ENCODE results near the gene SH3PXD2A. TPM values are rescaled to one million over a fixed set of nuclear protein-coding genes. Genes with fewer than 3 reads are reported as not detected.

SH3PXD2A gene
- total and polyA plus RNA-seq, 2 experiments from 2014 or later, result 1.8 to 5.0 TPM

GRCh38 chr10:103547391-103547946, 307.9 kb downstream of the SH3PXD2A start:
- Histone ChIP-seq H3K4me1 (ENCODE audit: insufficient read depth) (peaks cover 10% of the 10 kb centered on the region; the same call in 1 of the 2 replicates), H3K36me3 (ENCODE audit: insufficient read depth) (no peaks in the 10 kb centered on the region), H3K4me3 (no peak overlapping the region), H3K79me2 (replicated peaks; ENCODE audit: insufficient read depth) (no peaks in the 10 kb centered on the region), H3K4me2 (no peak overlapping the region), H3K9me2 (ENCODE audit: insufficient read depth) (no peaks in the 10 kb centered on the region), H4K20me1 (replicated peaks; ENCODE audit: insufficient read depth) (no peaks in the 10 kb centered on the region), H2AFZ (no peak overlapping the region), H3K27ac (ENCODE audit: low read depth) (no peak overlapping the region), H3F3A (replicated peaks; ENCODE audit: low read depth) (no peaks in the 10 kb centered on the region), H3K27me3 (ENCODE audit: insufficient read depth) (no peaks in the 10 kb centered on the region)
- peaks cover 20% of the 10 kb centered on the region for H3K27me3 Mint-ChIP-seq (ENCODE audit: insufficient read depth, low read depth, poor library complexity)
- peaks cover 18% of the 10 kb centered on the region for H3K4me1 Mint-ChIP-seq
- H3K36me3 Mint-ChIP-seq (ENCODE audit: low read depth), result no peaks in the 10 kb centered on the region
- DNase-seq (ENCODE audit: low spot score) (no peak), ATAC-seq (no peak)
- no peaks in the 10 kb centered on the region for H3K9me3 Mint-ChIP-seq
- H3K4me3 Mint-ChIP-seq, result no peak overlapping the region
- H3K27ac Mint-ChIP-seq, result no peak overlapping the region
- TF ChIP-seq EZH2phosphoT487 (IDR thresholded peaks at IDR 0.05; ENCODE audit: unreplicated experiment), result no peak
- TF ChIP-seq, protein P1, sequence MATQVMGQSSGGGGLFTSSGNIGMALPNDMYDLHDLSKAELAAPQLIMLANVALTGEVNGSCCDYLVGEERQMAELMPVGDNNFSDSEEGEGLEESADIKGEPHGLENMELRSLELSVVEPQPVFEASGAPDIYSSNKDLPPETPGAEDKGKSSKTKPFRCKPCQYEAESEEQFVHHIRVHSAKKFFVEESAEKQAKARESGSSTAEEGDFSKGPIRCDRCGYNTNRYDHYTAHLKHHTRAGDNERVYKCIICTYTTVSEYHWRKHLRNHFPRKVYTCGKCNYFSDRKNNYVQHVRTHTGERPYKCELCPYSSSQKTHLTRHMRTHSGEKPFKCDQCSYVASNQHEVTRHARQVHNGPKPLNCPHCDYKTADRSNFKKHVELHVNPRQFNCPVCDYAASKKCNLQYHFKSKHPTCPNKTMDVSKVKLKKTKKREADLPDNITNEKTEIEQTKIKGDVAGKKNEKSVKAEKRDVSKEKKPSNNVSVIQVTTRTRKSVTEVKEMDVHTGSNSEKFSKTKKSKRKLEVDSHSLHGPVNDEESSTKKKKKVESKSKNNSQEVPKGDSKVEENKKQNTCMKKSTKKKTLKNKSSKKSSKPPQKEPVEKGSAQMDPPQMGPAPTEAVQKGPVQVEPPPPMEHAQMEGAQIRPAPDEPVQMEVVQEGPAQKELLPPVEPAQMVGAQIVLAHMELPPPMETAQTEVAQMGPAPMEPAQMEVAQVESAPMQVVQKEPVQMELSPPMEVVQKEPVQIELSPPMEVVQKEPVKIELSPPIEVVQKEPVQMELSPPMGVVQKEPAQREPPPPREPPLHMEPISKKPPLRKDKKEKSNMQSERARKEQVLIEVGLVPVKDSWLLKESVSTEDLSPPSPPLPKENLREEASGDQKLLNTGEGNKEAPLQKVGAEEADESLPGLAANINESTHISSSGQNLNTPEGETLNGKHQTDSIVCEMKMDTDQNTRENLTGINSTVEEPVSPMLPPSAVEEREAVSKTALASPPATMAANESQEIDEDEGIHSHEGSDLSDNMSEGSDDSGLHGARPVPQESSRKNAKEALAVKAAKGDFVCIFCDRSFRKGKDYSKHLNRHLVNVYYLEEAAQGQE (IDR thresholded peaks at IDR 0.05; ENCODE audit: unreplicated experiment), result no peak

DNA sequence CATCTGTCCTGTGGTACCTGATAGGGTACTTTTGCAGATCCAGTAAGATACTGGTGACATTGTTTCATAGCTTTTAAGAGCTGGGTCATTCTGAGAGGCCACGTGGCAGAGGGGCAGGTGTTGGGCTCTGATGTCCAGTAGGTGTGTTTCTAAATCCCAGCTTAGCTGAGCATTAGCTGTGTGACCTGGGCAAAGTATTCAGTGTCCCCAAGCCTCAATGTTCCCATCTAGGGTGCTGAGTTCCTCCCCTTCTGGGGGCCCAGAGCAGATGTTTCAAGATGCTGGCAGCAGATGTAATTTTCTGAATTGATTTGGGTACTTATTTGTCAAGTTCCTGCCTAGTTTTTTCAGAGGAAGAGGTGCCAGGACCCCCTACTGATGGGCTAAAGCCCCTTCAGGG, 309.0 kb downstream of the SH3PXD2A start:
- no peak overlapping the region for H3K27ac Mint-ChIP-seq
- no peak overlapping the region for H3K4me2 ChIP-seq
- H3F3A ChIP-seq (replicated peaks; ENCODE audit: low read depth), result no peaks in the 10 kb centered on the region
- H3K4me3 Mint-ChIP-seq, result no peak overlapping the region
- no peaks in the 10 kb centered on the region for H3K36me3 Mint-ChIP-seq (ENCODE audit: low read depth)
- ATAC-seq (no peak), DNase-seq (ENCODE audit: low spot score) (no peak)
- H3K79me2 ChIP-seq (replicated peaks; ENCODE audit: insufficient read depth), result no peaks in the 10 kb centered on the region
- H3K27me3 Mint-ChIP-seq (ENCODE audit: insufficient read depth, low read depth, poor library complexity), result peaks cover 20% of the 10 kb centered on the region
- peaks cover 13% of the 10 kb centered on the region; the same call in 1 of the 2 replicates for H3K4me1 ChIP-seq (ENCODE audit: insufficient read depth)
- no peaks in the 10 kb centered on the region for H3K27me3 ChIP-seq (ENCODE audit: insufficient read depth)
- no peak overlapping the region for H3K4me3 ChIP-seq
- H3K9me3 Mint-ChIP-seq, result no peaks in the 10 kb centered on the region
- H3K36me3 ChIP-seq (ENCODE audit: insufficient read depth), result no peaks in the 10 kb centered on the region
- no peaks in the 10 kb centered on the region for H4K20me1 ChIP-seq (replicated peaks; ENCODE audit: insufficient read depth)
- H3K27ac ChIP-seq (ENCODE audit: low read depth), result no peak overlapping the region
- H3K4me1 Mint-ChIP-seq, result peaks cover 19% of the 10 kb centered on the region
- H2AFZ ChIP-seq, result no peak overlapping the region
- 0 out of 2 replicates have a peak, but pooled peaks cover 4% of the 10 kb centered on the region for H3K9me2 ChIP-seq (ENCODE audit: insufficient read depth)
- TF ChIP-seq NANOG (IDR thresholded peaks at IDR 0.05; ENCODE audit: borderline replicate concordance) (no peak), ZNF331 (CRISPR knock-in tag; IDR thresholded peaks at IDR 0.05; ENCODE audit: low read depth) (no peak), CTCF (conservative IDR thresholded peaks at IDR 0.05; ENCODE audit: low read depth in 2 of 2) (no peak), EZH2 (IDR thresholded peaks at IDR 0.05; ENCODE audit: low read depth, unreplicated experiment) (no peak), CREB1 (CRISPR knock-in tag; IDR thresholded peaks at IDR 0.05; ENCODE audit: low read depth) (no peak), EZH2phosphoT487 (IDR thresholded peaks at IDR 0.05; ENCODE audit: unreplicated experiment) (no peak), JUNB (IDR thresholded peaks at IDR 0.05; ENCODE audit: unreplicated experiment) (no peak), ZNF114 (CRISPR knock-in tag; IDR thresholded peaks at IDR 0.05) (no peak), POLR2AphosphoS5 (IDR thresholded peaks at IDR 0.05; ENCODE audit: low read depth) (no peak)
- TF ChIP-seq, protein P2, sequence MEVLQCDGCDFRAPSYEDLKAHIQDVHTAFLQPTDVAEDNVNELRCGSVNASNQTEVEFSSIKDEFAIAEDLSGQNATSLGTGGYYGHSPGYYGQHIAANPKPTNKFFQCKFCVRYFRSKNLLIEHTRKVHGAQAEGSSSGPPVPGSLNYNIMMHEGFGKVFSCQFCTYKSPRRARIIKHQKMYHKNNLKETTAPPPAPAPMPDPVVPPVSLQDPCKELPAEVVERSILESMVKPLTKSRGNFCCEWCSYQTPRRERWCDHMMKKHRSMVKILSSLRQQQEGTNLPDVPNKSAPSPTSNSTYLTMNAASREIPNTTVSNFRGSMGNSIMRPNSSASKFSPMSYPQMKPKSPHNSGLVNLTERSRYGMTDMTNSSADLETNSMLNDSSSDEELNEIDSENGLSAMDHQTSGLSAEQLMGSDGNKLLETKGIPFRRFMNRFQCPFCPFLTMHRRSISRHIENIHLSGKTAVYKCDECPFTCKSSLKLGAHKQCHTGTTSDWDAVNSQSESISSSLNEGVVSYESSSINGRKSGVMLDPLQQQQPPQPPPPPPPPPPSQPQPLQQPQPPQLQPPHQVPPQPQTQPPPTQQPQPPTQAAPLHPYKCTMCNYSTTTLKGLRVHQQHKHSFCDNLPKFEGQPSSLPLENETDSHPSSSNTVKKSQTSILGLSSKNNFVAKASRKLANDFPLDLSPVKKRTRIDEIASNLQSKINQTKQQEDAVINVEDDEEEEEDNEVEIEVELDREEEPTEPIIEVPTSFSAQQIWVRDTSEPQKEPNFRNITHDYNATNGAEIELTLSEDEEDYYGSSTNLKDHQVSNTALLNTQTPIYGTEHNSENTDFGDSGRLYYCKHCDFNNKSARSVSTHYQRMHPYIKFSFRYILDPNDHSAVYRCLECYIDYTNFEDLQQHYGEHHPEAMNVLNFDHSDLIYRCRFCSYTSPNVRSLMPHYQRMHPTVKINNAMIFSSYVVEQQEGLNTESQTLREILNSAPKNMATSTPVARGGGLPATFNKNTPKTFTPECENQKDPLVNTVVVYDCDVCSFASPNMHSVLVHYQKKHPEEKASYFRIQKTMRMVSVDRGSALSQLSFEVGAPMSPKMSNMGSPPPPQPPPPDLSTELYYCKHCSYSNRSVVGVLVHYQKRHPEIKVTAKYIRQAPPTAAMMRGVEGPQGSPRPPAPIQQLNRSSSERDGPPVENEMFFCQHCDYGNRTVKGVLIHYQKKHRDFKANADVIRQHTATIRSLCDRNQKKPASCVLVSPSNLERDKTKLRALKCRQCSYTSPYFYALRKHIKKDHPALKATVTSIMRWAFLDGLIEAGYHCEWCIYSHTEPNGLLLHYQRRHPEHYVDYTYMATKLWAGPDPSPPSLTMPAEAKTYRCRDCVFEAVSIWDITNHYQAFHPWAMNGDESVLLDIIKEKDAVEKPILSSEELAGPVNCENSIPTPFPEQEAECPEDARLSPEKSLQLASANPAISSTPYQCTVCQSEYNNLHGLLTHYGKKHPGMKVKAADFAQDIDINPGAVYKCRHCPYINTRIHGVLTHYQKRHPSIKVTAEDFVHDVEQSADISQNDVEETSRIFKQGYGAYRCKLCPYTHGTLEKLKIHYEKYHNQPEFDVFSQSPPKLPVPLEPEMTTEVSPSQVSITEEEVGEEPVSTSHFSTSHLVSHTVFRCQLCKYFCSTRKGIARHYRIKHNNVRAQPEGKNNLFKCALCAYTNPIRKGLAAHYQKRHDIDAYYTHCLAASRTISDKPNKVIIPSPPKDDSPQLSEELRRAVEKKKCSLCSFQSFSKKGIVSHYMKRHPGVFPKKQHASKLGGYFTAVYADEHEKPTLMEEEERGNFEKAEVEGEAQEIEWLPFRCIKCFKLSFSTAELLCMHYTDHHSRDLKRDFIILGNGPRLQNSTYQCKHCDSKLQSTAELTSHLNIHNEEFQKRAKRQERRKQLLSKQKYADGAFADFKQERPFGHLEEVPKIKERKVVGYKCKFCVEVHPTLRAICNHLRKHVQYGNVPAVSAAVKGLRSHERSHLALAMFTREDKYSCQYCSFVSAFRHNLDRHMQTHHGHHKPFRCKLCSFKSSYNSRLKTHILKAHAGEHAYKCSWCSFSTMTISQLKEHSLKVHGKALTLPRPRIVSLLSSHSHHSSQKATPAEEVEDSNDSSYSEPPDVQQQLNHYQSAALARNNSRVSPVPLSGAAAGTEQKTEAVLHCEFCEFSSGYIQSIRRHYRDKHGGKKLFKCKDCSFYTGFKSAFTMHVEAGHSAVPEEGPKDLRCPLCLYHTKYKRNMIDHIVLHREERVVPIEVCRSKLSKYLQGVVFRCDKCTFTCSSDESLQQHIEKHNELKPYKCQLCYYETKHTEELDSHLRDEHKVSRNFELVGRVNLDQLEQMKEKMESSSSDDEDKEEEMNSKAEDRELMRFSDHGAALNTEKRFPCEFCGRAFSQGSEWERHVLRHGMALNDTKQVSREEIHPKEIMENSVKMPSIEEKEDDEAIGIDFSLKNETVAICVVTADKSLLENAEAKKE (CRISPR knock-in tag; IDR thresholded peaks at IDR 0.05), result no peak
